GM10266 (cell line): ENCODE measurements around the gene MAB21L2.

Experiments
- DNase-seq: peaks from one replicate; pipeline ENCODE4 v3.0.0; 2012; ENCODE audit errors: extremely low spot score
- TF ChIP-seq, protein P1 (sequence below): IDR thresholded peaks from 2 replicates; pipeline ENCODE4 v1.5.1; 2012; ENCODE audit warnings: mild to moderate bottlenecking, low read depth; ENCODE audit not compliant: control insufficient read depth, insufficient read depth; ENCODE audit errors: missing control alignments

Gene MAB21L2

DNA sequence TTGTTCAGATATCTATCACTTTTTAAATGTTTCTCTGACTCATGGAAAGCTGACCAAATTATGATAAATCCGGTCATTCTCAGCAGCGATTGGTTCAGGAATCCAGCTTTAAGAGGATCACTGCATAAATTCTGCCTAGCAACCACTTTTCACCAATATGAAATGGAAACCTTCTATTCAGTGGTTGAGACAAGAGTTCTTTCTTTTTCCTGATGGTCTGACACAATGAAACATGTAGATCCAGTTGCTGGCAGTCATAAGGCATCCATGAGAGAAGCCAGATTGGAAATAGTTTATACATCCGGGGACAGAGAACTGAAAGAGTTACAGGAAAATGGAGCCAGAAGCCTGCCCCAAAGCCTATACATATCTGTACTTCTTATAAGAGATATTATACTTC, 27.2 kb downstream of the MAB21L2 start:
- DNase-seq: no peak
- TF ChIP-seq, protein P1, sequence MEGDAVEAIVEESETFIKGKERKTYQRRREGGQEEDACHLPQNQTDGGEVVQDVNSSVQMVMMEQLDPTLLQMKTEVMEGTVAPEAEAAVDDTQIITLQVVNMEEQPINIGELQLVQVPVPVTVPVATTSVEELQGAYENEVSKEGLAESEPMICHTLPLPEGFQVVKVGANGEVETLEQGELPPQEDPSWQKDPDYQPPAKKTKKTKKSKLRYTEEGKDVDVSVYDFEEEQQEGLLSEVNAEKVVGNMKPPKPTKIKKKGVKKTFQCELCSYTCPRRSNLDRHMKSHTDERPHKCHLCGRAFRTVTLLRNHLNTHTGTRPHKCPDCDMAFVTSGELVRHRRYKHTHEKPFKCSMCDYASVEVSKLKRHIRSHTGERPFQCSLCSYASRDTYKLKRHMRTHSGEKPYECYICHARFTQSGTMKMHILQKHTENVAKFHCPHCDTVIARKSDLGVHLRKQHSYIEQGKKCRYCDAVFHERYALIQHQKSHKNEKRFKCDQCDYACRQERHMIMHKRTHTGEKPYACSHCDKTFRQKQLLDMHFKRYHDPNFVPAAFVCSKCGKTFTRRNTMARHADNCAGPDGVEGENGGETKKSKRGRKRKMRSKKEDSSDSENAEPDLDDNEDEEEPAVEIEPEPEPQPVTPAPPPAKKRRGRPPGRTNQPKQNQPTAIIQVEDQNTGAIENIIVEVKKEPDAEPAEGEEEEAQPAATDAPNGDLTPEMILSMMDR: no peak

DNA sequence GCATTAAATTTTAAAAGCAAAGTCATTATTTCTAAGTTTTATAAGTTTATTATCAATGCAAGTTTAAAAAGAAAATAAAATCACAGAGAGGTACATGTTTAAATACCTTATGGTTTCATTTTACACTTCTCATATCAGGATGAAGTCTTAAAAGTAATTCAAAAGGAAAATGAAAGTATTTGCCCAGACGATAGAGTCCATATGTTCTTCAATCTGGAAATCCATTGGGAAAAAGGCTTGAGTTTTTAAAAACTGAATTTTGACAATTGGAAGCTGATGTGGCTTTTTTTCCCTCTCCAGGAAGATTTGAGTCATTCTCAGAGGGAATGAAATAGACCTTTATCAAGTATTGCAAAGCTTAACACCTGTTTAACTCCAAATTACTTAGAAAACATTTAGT, 37.1 kb downstream of the MAB21L2 start:
- TF ChIP-seq, protein P1: no peak
- no peak for DNase-seq

DNA sequence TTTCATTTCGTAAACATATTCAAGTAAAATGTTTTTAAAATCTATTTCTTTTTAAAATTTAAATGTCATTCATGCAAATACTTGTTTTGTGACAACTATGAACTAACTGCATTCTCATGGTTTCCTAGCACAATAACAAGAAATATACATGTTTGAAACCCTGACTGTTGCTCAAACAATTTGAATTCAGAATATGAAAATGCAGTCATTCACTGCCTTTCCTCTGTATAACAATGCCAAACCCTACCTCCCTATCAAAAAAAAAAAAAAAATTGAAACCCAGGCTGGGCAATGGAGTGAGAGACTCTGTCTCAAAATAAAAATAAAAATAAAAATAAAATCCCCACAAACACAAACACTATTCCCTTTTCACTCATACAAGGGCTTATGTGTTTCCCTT, 42.1 kb downstream of the MAB21L2 start:
- no peak for DNase-seq
- TF ChIP-seq, protein P1: no peak

DNA sequence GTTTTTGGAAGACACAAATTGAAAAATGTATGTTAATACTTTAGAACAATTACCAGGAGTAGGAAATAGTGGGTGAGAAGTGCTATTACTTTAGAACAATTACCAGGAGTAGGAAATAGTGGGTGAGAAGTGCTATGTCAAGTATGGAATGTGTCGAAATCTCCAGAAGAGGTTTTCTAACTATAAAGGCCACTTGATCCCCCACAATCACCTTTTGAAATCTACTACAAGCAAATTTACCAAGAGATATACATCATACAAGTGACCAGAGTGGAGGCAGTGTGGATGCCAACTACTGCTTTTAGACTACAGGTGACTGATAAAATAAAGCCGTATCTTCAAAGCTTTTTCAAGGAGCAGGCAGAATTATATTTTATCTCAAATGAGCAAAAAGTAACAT, 43.1 kb downstream of the MAB21L2 start:
- TF ChIP-seq, protein P1: no peak
- DNase-seq: no peak

DNA sequence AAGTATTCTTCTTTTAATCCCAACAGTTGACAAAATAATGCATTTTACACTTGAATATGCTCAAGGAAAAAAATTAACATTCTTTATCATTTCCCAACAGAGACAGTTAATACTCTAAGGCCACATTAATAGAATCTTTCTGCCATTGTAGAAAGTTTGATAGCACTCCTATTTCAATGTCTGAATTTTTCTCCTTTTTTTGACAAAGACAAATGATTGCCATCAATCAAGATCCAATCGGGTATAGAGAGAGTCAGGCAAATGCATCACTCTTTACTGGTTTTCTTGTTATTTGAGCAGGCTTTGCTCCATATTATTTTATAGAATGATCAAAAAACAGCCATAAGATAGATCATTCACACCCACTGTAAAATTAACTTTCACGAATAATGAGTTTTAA, 46.1 kb downstream of the MAB21L2 start:
- TF ChIP-seq, protein P1: no peak
- DNase-seq: no peak

DNA sequence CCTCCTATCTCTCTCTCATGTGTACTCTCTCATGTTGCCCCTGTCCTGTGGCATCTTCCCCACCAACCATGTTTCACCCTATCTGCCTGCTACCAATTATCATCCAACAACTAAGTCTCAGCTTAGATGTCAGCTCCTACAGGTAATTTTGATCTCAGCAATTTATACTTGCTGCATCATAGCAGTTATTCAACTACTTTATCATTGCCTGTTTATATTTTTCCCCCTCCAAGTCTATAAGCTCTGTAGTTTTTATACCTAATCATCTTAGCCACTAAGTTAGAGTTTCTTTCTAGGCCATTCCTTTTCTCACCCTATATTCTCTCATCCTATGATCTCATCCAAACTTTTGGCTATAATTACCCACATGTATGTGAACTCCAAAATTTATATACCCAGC, 50.7 kb downstream of the MAB21L2 start:
- TF ChIP-seq, protein P1: no peak
- no peak for DNase-seq
